Measurements from ENCODE around the gene TM4SF18.

Gene TM4SF18

GRCh38 chr3:149368201-149368673, 34.8 kb upstream of the TM4SF18 start:
- WGBS, 2 experiments, result 92 to 94% methylated on average over 5 of the region's 6 CpGs
- peaks cover 10% of the 10 kb centered on the region for H3K4me1 ChIP-seq (ENCODE audit: control insufficient read depth, insufficient read depth, low read length)
- no peaks in the 10 kb centered on the region for H3K36me3 ChIP-seq (ENCODE audit: control insufficient read depth, insufficient read depth, low read length)

DNA sequence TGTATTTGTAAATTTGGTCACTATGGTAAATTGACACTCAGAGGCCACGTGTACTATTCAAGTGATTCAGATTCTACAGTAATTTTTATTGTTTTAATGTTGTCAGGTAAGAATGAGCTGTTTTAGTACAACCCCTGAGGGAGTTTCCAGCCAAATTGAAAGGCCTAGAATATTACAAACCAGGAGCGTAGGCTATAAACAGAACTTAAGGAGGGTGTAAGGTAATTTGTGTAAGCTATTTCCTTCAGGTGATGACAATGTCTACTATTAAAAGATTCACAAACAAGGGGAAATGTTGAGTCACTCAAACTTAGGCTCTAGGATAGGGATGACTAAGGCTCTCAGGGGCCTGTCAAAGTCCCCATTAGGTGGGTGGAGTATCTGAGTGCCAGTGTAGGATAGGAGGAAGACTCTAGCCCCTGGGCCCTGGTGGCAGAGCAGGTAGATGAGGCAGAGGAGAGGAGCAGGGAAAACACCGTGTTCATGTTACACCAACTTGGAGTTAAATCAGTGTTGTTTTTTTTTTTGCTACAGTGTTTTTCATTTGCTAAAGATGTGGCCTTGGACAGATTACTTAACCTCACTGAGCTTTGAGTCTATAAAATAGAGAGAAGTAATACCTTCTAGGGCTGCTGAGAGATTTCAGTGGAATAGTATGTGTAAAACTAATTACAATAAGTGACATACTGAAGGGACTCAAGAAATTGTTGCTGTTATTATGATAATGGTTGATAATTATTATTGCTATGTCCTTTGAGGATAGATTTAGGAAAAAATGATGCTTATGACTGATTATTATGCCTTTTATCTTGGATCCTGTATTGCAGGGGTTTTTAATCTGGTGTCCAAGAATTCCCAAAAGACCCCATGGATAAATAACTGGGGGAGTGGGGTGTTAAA, 33.8 kb upstream of the TM4SF18 start:
- H3K4me3 ChIP-seq (ENCODE audit: insufficient read depth, low read depth, low read length), result no peak overlapping the region
- no peak overlapping the region for H3K27ac ChIP-seq (ENCODE audit: insufficient read depth, low read depth, low read length, poor library complexity, severe bottlenecking)
- 84 to 89% methylated on average over 3 of the region's 3 CpGs for WGBS, 2 experiments
- peaks cover 10% of the 10 kb centered on the region for H3K4me1 ChIP-seq (ENCODE audit: control insufficient read depth, insufficient read depth, low read length)
- no peaks in the 10 kb centered on the region for H3K9me3 ChIP-seq (ENCODE audit: control insufficient read depth, low read length)
- H3K27me3 ChIP-seq (ENCODE audit: control insufficient read depth, insufficient read depth, low read length, poor library complexity, severe bottlenecking), result no peaks in the 10 kb centered on the region
- H3K36me3 ChIP-seq (ENCODE audit: control insufficient read depth, insufficient read depth, low read length), result no peaks in the 10 kb centered on the region

More at GRCh38 chr3:149368201-149368673, 34.8 kb upstream of the TM4SF18 start:
- no peak overlapping the region for H3K4me3 ChIP-seq (ENCODE audit: insufficient read depth, low read depth, low read length)
- H3K9me3 ChIP-seq (ENCODE audit: control insufficient read depth, low read length), result no peaks in the 10 kb centered on the region
- H3K27ac ChIP-seq (ENCODE audit: insufficient read depth, low read depth, low read length, poor library complexity, severe bottlenecking), result no peak overlapping the region
- H3K27me3 ChIP-seq (ENCODE audit: control insufficient read depth, insufficient read depth, low read length, poor library complexity, severe bottlenecking), result no peaks in the 10 kb centered on the region

- H3K27me3 ChIP-seq (ENCODE audit: control insufficient read depth, insufficient read depth, low read length, poor library complexity, severe bottlenecking), result no peaks in the 10 kb centered on the region
- peaks cover 10% of the 10 kb centered on the region for H3K4me1 ChIP-seq (ENCODE audit: control insufficient read depth, insufficient read depth, low read length)
- no peak overlapping the region for H3K4me3 ChIP-seq (ENCODE audit: insufficient read depth, low read depth, low read length)
- H3K36me3 ChIP-seq (ENCODE audit: control insufficient read depth, insufficient read depth, low read length), result no peaks in the 10 kb centered on the region
- WGBS, 2 experiments, result 100% methylated on average over 1 of the region's 2 CpGs
- no peak overlapping the region for H3K27ac ChIP-seq (ENCODE audit: insufficient read depth, low read depth, low read length, poor library complexity, severe bottlenecking)
- no peaks in the 10 kb centered on the region for H3K9me3 ChIP-seq (ENCODE audit: control insufficient read depth, low read length)
Observed at GRCh38 chr3:149366031-149366430, 32.6 kb upstream of the TM4SF18 start.

- H3K9me3 ChIP-seq (ENCODE audit: control insufficient read depth, low read length), result no peaks in the 10 kb centered on the region
- no peaks in the 10 kb centered on the region for H3K27me3 ChIP-seq (ENCODE audit: control insufficient read depth, insufficient read depth, low read length, poor library complexity, severe bottlenecking)
- H3K4me3 ChIP-seq (ENCODE audit: insufficient read depth, low read depth, low read length), result no peak overlapping the region
- WGBS, 2 experiments, result 91 to 97% methylated on average over 2 of the region's 2 CpGs
- H3K4me1 ChIP-seq (ENCODE audit: control insufficient read depth, insufficient read depth, low read length), result no peaks in the 10 kb centered on the region
- H3K27ac ChIP-seq (ENCODE audit: insufficient read depth, low read depth, low read length, poor library complexity, severe bottlenecking), result no peak overlapping the region
- no peaks in the 10 kb centered on the region for H3K36me3 ChIP-seq (ENCODE audit: control insufficient read depth, insufficient read depth, low read length)
Observed at GRCh38 chr3:149364624-149365023, 31.2 kb upstream of the TM4SF18 start.

DNA sequence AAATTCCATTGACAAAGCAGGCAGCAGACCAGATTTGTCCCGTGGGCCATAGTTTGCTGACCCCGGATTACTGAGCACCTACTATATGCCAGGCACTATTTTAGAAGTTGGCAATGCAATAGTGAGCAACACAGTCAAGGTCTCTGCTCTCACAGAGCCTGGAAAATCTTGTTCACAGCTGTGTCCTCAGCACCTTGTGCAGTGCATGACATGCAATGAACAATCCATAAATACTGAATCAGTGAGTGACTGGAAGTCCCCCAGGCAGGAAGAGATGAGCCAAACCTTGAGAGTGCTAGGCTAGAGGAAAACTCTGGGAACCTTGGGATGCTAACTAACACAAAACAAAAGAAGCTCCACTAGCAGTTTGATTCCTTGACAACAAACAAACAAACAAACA, 29.6 kb upstream of the TM4SF18 start:
- Histone ChIP-seq H3K36me3 (ENCODE audit: control insufficient read depth, insufficient read depth, low read length) (no peaks in the 10 kb centered on the region), H3K4me1 (ENCODE audit: control insufficient read depth, insufficient read depth, low read length) (no peaks in the 10 kb centered on the region), H3K4me3 (ENCODE audit: insufficient read depth, low read depth, low read length) (no peak overlapping the region), H3K9me3 (ENCODE audit: control insufficient read depth, low read length) (no peaks in the 10 kb centered on the region), H3K27me3 (ENCODE audit: control insufficient read depth, insufficient read depth, low read length, poor library complexity, severe bottlenecking) (no peaks in the 10 kb centered on the region), H3K27ac (ENCODE audit: insufficient read depth, low read depth, low read length, poor library complexity, severe bottlenecking) (no peak overlapping the region)
- WGBS, 2 experiments, result 91 to 97% methylated on average over 2 of the region's 2 CpGs

- Histone ChIP-seq H3K27me3 (ENCODE audit: control insufficient read depth, insufficient read depth, low read length, poor library complexity, severe bottlenecking) (no peaks in the 10 kb centered on the region), H3K27ac (ENCODE audit: insufficient read depth, low read depth, low read length, poor library complexity, severe bottlenecking) (no peak overlapping the region), H3K9me3 (ENCODE audit: control insufficient read depth, low read length) (no peaks in the 10 kb centered on the region), H3K36me3 (ENCODE audit: control insufficient read depth, insufficient read depth, low read length) (no peaks in the 10 kb centered on the region), H3K4me1 (ENCODE audit: control insufficient read depth, insufficient read depth, low read length) (no peaks in the 10 kb centered on the region), H3K4me3 (ENCODE audit: insufficient read depth, low read depth, low read length) (no peak overlapping the region)
- 84 to 93% methylated on average over 4 to 5 of the region's 5 CpGs for WGBS, 2 experiments
Observed at GRCh38 chr3:149362366-149362765, 28.9 kb upstream of the TM4SF18 start.

GRCh38 chr3:149356630-149357029, 23.2 kb upstream of the TM4SF18 start:
- H3K27me3 ChIP-seq (ENCODE audit: control insufficient read depth, insufficient read depth, low read length, poor library complexity, severe bottlenecking), result no peaks in the 10 kb centered on the region
- no peak overlapping the region for H3K27ac ChIP-seq (ENCODE audit: insufficient read depth, low read depth, low read length, poor library complexity, severe bottlenecking)
- no peaks in the 10 kb centered on the region for H3K36me3 ChIP-seq (ENCODE audit: control insufficient read depth, insufficient read depth, low read length)
- WGBS, 2 experiments, result 83 to 88% methylated on average over 4 of the region's 4 CpGs
- H3K4me3 ChIP-seq (ENCODE audit: insufficient read depth, low read depth, low read length), result no peak overlapping the region
- H3K9me3 ChIP-seq (ENCODE audit: control insufficient read depth, low read length), result no peaks in the 10 kb centered on the region
- H3K4me1 ChIP-seq (ENCODE audit: control insufficient read depth, insufficient read depth, low read length), result no peaks in the 10 kb centered on the region

GRCh38 chr3:149356044-149356592, 22.7 kb upstream of the TM4SF18 start:
- WGBS, 2 experiments, result 92 to 97% methylated on average over 6 of the region's 6 CpGs
- H3K9me3 ChIP-seq (ENCODE audit: control insufficient read depth, low read length), result no peaks in the 10 kb centered on the region

GRCh38 chr3:149353581-149354184, 20.2 kb upstream of the TM4SF18 start:
- no peaks in the 10 kb centered on the region for H3K36me3 ChIP-seq (ENCODE audit: control insufficient read depth, insufficient read depth, low read length)
- no peaks in the 10 kb centered on the region for H3K27me3 ChIP-seq (ENCODE audit: control insufficient read depth, insufficient read depth, low read length, poor library complexity, severe bottlenecking)
- H3K4me3 ChIP-seq (ENCODE audit: insufficient read depth, low read depth, low read length), result no peak overlapping the region
- 86 to 89% methylated on average over 1 of the region's 1 CpG for WGBS, 2 experiments
- H3K4me1 ChIP-seq (ENCODE audit: control insufficient read depth, insufficient read depth, low read length), result no peaks in the 10 kb centered on the region
- H3K9me3 ChIP-seq (ENCODE audit: control insufficient read depth, low read length), result no peaks in the 10 kb centered on the region
- H3K27ac ChIP-seq (ENCODE audit: insufficient read depth, low read depth, low read length, poor library complexity, severe bottlenecking), result no peak overlapping the region

More at GRCh38 chr3:149356044-149356592, 22.7 kb upstream of the TM4SF18 start:
- H3K4me1 ChIP-seq (ENCODE audit: control insufficient read depth, insufficient read depth, low read length), result no peaks in the 10 kb centered on the region
- H3K4me3 ChIP-seq (ENCODE audit: insufficient read depth, low read depth, low read length), result no peak overlapping the region
- no peak overlapping the region for H3K27ac ChIP-seq (ENCODE audit: insufficient read depth, low read depth, low read length, poor library complexity, severe bottlenecking)
- no peaks in the 10 kb centered on the region for H3K36me3 ChIP-seq (ENCODE audit: control insufficient read depth, insufficient read depth, low read length)
- H3K27me3 ChIP-seq (ENCODE audit: control insufficient read depth, insufficient read depth, low read length, poor library complexity, severe bottlenecking), result no peaks in the 10 kb centered on the region

- H3K4me3 ChIP-seq (ENCODE audit: insufficient read depth, low read depth, low read length), result no peak overlapping the region
- H3K9me3 ChIP-seq (ENCODE audit: control insufficient read depth, low read length), result no peaks in the 10 kb centered on the region
- no peaks in the 10 kb centered on the region for H3K4me1 ChIP-seq (ENCODE audit: control insufficient read depth, insufficient read depth, low read length)
- H3K27me3 ChIP-seq (ENCODE audit: control insufficient read depth, insufficient read depth, low read length, poor library complexity, severe bottlenecking), result no peaks in the 10 kb centered on the region
- WGBS, 2 experiments, result 41 to 47% methylated on average over 7 of the region's 7 CpGs
- no peak overlapping the region for H3K27ac ChIP-seq (ENCODE audit: insufficient read depth, low read depth, low read length, poor library complexity, severe bottlenecking)
- no peaks in the 10 kb centered on the region for H3K36me3 ChIP-seq (ENCODE audit: control insufficient read depth, insufficient read depth, low read length)
Observed at GRCh38 chr3:149352556-149352955, 19.1 kb upstream of the TM4SF18 start.
